ENCODE data around the gene LRRC4C. TPM values are rescaled to one million over a fixed set of nuclear protein-coding genes. Genes with fewer than 3 reads are reported as not detected.
"Not testable (repeated sequence)": the region's sequence is repeated elsewhere in the genome, so short reads cannot be mapped to it uniquely, and the experiment has no call there.

Gene LRRC4C
- total RNA-seq, 1 experiment from 2014 or later: not detected

DNA sequence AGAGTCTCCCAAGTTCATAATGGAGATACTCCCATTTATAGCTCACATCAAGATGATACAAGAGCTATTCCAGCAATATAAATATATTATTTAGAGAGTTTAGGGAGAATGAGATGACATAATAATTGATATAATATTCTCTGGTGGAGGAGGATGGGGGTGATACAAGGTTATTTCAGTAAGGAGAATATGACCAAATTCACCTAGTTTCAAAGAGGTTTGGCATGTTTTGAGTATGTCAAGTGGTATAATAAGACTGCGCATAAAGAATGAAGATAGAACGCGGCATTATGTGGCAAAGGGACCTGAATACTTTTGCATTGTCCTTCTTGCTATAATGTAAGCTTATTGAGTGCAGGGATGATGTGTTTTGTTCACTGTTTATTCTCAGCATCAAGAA, 1283.5 kb downstream of the LRRC4C start:
- no peak overlapping the region for H3K9ac ChIP-seq (ENCODE audit: low read length)
- no peak overlapping the region for H2AFZ ChIP-seq (ENCODE audit: low read length)
- TF ChIP-seq EZH2 (IDR thresholded peaks at IDR 0.05; ENCODE audit: low read length, unreplicated experiment) (no peak), EZH2phosphoT487 (IDR thresholded peaks at IDR 0.05; ENCODE audit: borderline replicate concordance, low read length) (no peak)
- TF ChIP-seq, protein P1, sequence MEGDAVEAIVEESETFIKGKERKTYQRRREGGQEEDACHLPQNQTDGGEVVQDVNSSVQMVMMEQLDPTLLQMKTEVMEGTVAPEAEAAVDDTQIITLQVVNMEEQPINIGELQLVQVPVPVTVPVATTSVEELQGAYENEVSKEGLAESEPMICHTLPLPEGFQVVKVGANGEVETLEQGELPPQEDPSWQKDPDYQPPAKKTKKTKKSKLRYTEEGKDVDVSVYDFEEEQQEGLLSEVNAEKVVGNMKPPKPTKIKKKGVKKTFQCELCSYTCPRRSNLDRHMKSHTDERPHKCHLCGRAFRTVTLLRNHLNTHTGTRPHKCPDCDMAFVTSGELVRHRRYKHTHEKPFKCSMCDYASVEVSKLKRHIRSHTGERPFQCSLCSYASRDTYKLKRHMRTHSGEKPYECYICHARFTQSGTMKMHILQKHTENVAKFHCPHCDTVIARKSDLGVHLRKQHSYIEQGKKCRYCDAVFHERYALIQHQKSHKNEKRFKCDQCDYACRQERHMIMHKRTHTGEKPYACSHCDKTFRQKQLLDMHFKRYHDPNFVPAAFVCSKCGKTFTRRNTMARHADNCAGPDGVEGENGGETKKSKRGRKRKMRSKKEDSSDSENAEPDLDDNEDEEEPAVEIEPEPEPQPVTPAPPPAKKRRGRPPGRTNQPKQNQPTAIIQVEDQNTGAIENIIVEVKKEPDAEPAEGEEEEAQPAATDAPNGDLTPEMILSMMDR (conservative IDR thresholded peaks at IDR 0.05; ENCODE audit: low read depth, low read length): no peak
- no peak overlapping the region for H3K4me2 ChIP-seq (ENCODE audit: low read length)
- no peaks in the 10 kb centered on the region for H3K36me3 ChIP-seq (ENCODE audit: low read depth, low read length)
- DNase-seq (no peak), ATAC-seq (no peak)
- intact Hi-C loops (cut with micrococcal nuclease): no loop called here
- no peak overlapping the region for H3K4me3 ChIP-seq (ENCODE audit: low read length)
- POLR2A ChIA-PET (ENCODE audit: unreplicated experiment): no interaction called here
- BruUV-seq (replicated peaks): no TSS peak
- H3K27ac ChIP-seq (ENCODE audit: low read length): no peak overlapping the region
- no peaks in the 10 kb centered on the region for H4K20me1 ChIP-seq (ENCODE audit: low read length)
- H3K79me2 ChIP-seq (ENCODE audit: low read length): no peaks in the 10 kb centered on the region
- H3K9me3 ChIP-seq (ENCODE audit: low read length): no peaks in the 10 kb centered on the region
- H3F3A ChIP-seq (ENCODE audit: low read length, unreplicated experiment): no peaks in the 10 kb centered on the region
- CTCF ChIA-PET: no interaction called here
- H3K9me2 ChIP-seq (replicated peaks; ENCODE audit: low read length): no peaks in the 10 kb centered on the region
- H3K27me3 ChIP-seq (ENCODE audit: low read length): no peaks in the 10 kb centered on the region
- H3K4me1 ChIP-seq (ENCODE audit: insufficient read depth, low read length): no peaks in the 10 kb centered on the region

DNA sequence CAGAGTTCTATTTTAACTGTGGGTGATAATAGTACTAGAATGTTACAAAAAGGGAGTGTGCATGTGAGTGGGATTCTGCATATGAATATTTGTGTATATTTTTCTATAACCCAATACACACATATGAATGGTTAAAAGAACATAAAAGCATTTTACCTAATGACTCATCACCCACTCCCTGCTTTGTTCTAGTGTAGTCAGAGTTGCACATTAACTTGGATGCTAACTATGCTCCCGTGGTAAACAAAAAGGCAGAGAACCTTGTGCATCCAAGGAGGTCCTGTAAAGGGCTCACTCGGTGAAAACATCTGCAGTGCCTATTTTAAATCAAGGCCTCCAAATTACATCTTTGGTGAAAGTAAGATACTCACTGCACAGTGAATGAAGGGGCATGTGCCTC, 1289.4 kb downstream of the LRRC4C start:
- Histone ChIP-seq H4K20me1 (ENCODE audit: low read length) (no peaks in the 10 kb centered on the region), H3K79me2 (ENCODE audit: low read length) (no peaks in the 10 kb centered on the region), H3K27ac (ENCODE audit: low read length) (no peak overlapping the region), H3K36me3 (ENCODE audit: low read depth, low read length) (no peaks in the 10 kb centered on the region), H3K27me3 (ENCODE audit: low read length) (0 out of 2 replicates have a peak, but pooled peaks cover 5% of the 10 kb centered on the region), H2AFZ (ENCODE audit: low read length) (no peak overlapping the region), H3K9me3 (ENCODE audit: low read length) (no peaks in the 10 kb centered on the region), H3K9me2 (replicated peaks; ENCODE audit: low read length) (no peaks in the 10 kb centered on the region), H3K4me3 (ENCODE audit: low read length) (no peak overlapping the region), H3K4me1 (ENCODE audit: insufficient read depth, low read length) (no peaks in the 10 kb centered on the region), H3F3A (ENCODE audit: low read length, unreplicated experiment) (no peaks in the 10 kb centered on the region), H3K9ac (ENCODE audit: low read length) (no peak overlapping the region), H3K4me2 (ENCODE audit: low read length) (no peak overlapping the region)
- no peak for ATAC-seq
- ChIA-PET POLR2A (ENCODE audit: unreplicated experiment) (no interaction called here), CTCF (no interaction called here)
- no peak for TF ChIP-seq EZH2phosphoT487 (IDR thresholded peaks at IDR 0.05; ENCODE audit: borderline replicate concordance, low read length)
- intact Hi-C loops (cut with micrococcal nuclease): no loop called here
- no TSS peak for BruUV-seq (replicated peaks)
- no peak for DNase-seq

DNA sequence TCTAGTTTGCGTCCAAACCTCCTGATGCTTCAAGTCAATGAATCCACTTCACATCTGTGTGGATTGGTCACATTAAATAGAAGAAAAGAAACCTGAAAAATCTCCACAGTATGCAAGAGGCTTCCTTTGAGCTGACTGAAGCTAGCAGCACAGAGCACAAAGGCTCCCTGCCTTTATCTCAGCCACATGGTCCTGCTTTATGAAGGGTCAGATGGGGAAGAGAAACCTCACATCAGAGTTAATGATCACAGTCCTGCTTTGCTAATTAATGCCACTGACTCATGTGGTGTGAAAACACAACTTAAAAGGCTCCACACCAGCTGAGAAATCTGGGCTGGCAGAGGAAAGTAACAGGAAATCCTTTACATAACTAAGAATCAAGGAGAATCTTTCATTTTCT, 1291.0 kb downstream of the LRRC4C start:
- no peaks in the 10 kb centered on the region for H3F3A ChIP-seq (ENCODE audit: low read length, unreplicated experiment)
- intact Hi-C loops (cut with micrococcal nuclease): no loop called here
- no peak overlapping the region for H3K4me2 ChIP-seq (ENCODE audit: low read length)
- no peak overlapping the region for H3K27ac ChIP-seq (ENCODE audit: low read length)
- ChIA-PET CTCF (no interaction called here), POLR2A (ENCODE audit: unreplicated experiment) (no interaction called here)
- BruUV-seq (replicated peaks): no TSS peak
- H3K36me3 ChIP-seq (ENCODE audit: low read depth, low read length): no peaks in the 10 kb centered on the region
- no peak overlapping the region for H3K9ac ChIP-seq (ENCODE audit: low read length)
- H2AFZ ChIP-seq (ENCODE audit: low read length): no peak overlapping the region
- DNase-seq: no peak
- H3K79me2 ChIP-seq (ENCODE audit: low read length): no peaks in the 10 kb centered on the region
- no peak overlapping the region for H3K4me3 ChIP-seq (ENCODE audit: low read length)
- no peaks in the 10 kb centered on the region for H3K4me1 ChIP-seq (ENCODE audit: insufficient read depth, low read length)
- ATAC-seq: no peak
- 0 out of 2 replicates have a peak, but pooled peaks cover 5% of the 10 kb centered on the region for H3K27me3 ChIP-seq (ENCODE audit: low read length)
- H3K9me2 ChIP-seq (replicated peaks; ENCODE audit: low read length): no peaks in the 10 kb centered on the region
- H4K20me1 ChIP-seq (ENCODE audit: low read length): no peaks in the 10 kb centered on the region
- no peaks in the 10 kb centered on the region for H3K9me3 ChIP-seq (ENCODE audit: low read length)
- TF ChIP-seq EZH2phosphoT487 (IDR thresholded peaks at IDR 0.05; ENCODE audit: borderline replicate concordance, low read length) (no peak), EZH2 (IDR thresholded peaks at IDR 0.05; ENCODE audit: low read length, unreplicated experiment) (no peak)
- TF ChIP-seq, protein P1 (conservative IDR thresholded peaks at IDR 0.05; ENCODE audit: low read depth, low read length): no peak

DNA sequence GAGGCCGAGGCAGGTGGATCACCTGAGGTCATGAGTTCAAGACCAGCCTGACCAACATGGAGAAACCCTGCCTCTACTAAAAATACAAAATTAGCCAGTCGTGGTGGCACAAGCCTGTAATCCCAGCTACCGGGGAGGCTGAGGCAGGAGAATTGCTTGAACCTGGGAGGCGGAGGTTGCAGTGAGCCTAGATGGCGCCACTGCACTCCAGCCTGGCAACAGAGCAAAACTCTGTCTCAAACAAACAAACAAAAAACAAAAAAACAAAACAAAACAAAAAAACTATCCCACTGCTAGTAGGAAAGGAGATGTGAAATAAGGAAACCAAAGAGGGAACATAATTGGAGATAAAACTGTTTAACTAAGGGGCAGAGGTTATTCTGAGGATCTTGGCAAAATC, 1291.6 kb downstream of the LRRC4C start:
- H3K9me3 ChIP-seq (ENCODE audit: low read length); H3K27me3 ChIP-seq (ENCODE audit: low read length); H3K9ac ChIP-seq (ENCODE audit: low read length); H2AFZ ChIP-seq (ENCODE audit: low read length); H3K4me2 ChIP-seq (ENCODE audit: low read length); intact Hi-C loops (cut with micrococcal nuclease); H4K20me1 ChIP-seq (ENCODE audit: low read length); ATAC-seq; CTCF ChIA-PET; H3K36me3 ChIP-seq (ENCODE audit: low read depth, low read length); H3F3A ChIP-seq (ENCODE audit: low read length, unreplicated experiment); H3K27ac ChIP-seq (ENCODE audit: low read length); POLR2A ChIA-PET (ENCODE audit: unreplicated experiment); H3K4me1 ChIP-seq (ENCODE audit: insufficient read depth, low read length); H3K4me3 ChIP-seq (ENCODE audit: low read length); H3K9me2 ChIP-seq (replicated peaks; ENCODE audit: low read length); H3K79me2 ChIP-seq (ENCODE audit: low read length); BruUV-seq (replicated peaks); DNase-seq: not testable (repeated sequence)
